Cortex of kidney (tissue), 1 donor: Measurements from ENCODE around the gene RNF167.

Source experiments
- DNase-seq: peaks from one replicate; lab custom pipeline; 2025; lab: John Stamatoyannopoulos, UW

RNF167 gene

GRCh38 chr17:4953451-4953961 is 13.4 kb downstream of the RNF167 start:
- no peak for DNase-seq

- no peak for DNase-seq
Measured at GRCh38 chr17:4955091-4955490, 15.0 kb downstream of the RNF167 start.

GRCh38 chr17:4956493-4957061 is 16.5 kb downstream of the RNF167 start:
- DNase-seq: no peak

GRCh38 chr17:4958102-4958501 is 18.0 kb downstream of the RNF167 start:
- no peak for DNase-seq

DNA sequence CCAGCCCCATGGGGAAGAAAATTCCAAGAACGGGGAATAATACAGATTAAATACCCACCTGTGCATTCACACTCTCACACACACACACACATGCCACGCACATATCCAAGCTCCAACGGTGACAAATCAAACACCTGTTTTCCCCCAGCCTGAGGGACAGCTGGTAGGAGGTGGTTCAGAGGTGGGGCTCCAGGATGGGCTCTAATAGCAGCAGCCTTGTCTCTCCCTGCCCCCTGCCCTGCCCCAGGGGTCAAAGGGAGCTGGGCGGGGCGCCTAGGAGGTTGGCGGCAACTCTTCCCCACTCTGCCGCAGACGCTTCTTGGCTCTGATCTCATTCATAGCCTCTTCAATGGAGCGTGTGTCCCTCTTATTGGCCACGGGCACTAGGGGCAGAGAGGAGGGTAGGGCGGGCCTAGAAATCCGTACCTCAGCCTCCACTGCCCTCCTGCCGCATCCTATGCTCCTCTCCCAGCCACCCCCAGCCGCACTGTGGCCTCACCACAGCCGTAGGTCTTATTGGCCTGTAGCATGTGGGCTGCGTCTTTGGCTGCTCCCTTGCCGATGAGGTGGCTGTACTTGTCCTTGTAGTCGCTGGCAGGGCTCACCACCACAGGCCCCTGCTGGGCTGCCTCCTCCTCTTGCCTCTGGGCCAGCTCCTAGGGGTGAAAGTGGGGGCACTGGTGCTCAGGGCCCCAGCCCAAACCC is 19.3 kb downstream of the RNF167 start:
- DNase-seq: no peak

GRCh38 chr17:4960279-4960922 is 20.3 kb downstream of the RNF167 start:
- DNase-seq: no peak

- DNase-seq: no peak
Measured at GRCh38 chr17:4965311-4965986, 25.4 kb downstream of the RNF167 start.

DNA sequence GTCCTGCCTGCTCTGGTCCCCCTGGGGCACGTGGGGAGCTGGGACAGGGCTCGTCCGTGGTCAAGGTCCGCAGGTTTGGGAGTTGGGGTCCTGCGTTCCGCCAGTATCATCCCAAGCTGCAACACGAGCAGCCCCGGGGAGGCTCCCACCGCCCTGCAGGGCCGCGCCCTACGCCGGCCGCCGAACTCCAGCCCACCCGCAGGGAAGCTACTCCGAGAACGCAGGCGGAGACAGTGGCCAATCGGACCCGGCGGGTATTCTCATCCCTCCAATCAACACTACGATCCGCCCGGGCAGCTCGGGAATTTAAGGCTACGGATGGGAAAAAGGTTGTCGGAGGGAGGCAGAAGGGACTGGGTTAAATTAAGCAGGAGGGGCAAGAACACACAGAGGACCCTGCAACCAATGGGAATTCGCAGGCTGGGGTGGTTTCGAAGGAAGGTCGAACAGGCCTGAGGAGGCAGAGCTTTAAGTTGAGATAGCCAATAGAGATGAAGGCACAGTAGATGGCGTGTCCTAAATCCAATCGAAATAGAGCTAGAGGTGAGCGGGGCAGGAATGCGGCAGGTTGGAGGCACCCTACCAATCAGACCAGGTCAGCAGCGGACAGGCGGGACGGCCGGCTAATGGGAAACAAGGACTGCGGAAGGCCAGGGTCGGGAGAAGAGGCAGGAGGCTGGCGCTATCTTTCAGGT is 26.9 kb downstream of the RNF167 start:
- DNase-seq: peak; percentile 55

DNA sequence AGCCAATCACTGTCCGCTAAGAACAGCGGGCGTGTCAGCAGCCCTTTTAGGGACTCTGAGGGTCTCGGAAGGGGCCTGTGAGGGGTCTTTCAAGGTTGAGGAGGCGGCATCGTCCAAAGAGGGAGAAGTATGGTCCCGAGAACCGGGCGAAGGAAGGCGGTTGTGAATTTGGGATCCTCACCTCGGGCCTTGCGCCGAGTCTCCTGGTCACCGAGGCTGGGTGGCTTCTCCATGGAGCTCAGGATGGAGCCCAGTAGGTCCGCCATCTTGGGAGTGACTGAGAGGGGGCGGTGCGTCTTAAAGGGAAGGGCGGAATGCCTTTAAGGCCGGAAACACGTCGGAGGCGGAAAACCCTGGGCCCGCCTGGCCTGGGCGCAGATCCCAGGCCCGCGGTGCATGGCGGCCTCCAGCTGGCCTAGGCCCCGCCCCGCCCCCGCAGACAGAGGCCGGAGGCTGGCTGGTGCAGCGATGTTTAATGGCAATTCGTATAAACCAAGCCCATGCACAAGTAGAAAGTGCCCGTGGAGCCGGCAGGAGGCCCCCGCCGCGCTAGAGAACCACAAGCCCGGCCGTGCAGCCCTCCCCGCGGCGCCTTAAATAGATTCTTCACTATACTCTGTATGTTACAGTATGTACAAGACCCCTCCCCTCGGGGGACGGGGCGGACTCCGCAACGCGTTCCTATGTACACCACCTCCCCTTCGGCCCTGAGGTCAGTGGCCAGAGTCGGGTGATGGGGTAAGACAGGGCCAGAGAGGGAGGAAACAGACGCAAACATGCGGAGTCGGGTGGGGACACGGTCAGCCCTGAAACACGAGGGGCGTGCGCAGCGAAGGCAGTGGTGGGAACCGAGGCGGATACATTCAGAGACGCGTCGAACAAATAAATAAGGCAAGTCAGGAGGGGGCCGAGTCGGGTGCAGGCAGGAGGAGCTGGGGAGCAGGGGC is 27.7 kb downstream of the RNF167 start, which contains the start of gene SPAG7:
TSS of gene SPAG7 (minus strand) at position 279 of the 947 bp plus-strand sequence. CDS start at position 266, 13 bp downstream.
- DNase-seq: no peak

- no peak for DNase-seq
Measured at GRCh38 chr17:4968486-4969046, 28.5 kb downstream of the RNF167 start.

- DNase-seq: no peak
Measured at GRCh38 chr17:4969047-4969550, 29.0 kb downstream of the RNF167 start.

DNA sequence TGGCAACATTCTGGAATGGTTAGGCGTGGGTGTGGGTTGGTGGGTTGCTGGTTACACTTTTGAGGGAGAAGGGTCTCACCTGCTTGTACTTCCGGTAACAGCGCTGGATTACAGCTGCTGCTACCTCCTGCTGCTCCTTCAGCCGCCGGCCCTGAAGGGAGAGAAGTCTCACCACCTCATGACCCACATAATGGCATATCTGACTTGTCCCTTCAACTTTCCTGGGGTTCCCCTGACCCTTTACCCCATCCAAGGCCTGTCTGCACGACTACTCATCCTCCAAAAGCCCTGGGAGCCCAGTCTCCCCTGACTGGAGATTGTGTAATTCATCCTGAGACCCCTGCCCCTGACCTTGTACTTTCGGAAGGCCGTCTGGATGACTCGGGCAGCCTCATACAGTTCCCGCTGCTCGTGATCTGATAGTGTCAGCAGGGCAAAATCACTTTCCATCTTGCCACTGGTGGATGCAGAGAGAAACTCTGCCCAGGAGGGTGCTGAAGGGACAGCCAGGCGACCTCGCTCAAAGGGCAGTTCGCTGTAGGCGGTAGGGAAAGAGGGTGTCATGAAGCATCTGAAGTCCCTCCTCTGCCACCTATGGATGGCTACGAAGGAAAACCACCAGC is 29.6 kb downstream of the RNF167 start:
- no peak for DNase-seq

DNA sequence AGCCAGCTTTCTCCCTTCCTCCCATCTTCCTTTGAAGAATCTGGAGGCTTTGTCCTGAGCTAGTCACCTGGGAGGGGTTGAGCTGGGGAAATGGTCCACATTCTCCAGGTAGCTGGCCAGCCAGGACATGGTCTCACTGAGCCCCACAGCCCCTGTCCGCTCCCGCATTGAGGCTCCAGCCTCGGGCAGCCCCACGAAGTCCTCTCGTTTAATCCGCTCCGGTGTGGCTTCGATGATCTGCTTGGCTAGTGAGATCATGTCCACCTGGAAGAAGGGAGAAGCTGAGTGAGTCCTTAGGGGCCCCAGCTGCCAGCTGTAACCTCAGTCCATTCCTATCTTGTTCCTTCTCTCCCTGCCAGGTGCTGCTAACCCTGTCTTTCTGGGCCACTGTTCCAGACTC is 30.2 kb downstream of the RNF167 start:
- DNase-seq: no peak

- DNase-seq: no peak
Measured at GRCh38 chr17:4971826-4972225, 31.8 kb downstream of the RNF167 start.

- no peak for DNase-seq
Measured at GRCh38 chr17:4972322-4972721, 32.3 kb downstream of the RNF167 start.

DNA sequence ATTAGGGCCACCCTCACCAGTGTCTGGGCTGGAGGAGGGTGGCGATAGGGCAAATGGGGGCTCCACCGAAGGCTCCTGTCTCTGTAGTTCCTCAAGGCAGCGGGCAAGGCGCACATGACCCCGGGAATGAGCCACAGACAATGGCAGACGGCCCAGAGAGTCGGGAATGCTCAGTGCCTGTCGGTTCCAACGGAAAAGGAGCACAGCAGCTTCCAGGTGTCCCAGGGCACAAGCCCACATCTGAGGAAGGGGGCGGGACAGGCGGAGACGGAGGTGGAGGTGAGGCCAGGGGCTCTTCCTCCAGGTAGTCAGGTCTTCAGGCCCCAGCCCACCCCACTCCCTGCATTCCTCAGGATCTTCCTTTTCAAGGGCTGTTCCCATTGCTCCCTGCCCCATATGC is 32.7 kb downstream of the RNF167 start:
- DNase-seq: no peak

GRCh38 chr17:4973256-4974114 is 33.4 kb downstream of the RNF167 start:
- DNase-seq: no peak

DNA sequence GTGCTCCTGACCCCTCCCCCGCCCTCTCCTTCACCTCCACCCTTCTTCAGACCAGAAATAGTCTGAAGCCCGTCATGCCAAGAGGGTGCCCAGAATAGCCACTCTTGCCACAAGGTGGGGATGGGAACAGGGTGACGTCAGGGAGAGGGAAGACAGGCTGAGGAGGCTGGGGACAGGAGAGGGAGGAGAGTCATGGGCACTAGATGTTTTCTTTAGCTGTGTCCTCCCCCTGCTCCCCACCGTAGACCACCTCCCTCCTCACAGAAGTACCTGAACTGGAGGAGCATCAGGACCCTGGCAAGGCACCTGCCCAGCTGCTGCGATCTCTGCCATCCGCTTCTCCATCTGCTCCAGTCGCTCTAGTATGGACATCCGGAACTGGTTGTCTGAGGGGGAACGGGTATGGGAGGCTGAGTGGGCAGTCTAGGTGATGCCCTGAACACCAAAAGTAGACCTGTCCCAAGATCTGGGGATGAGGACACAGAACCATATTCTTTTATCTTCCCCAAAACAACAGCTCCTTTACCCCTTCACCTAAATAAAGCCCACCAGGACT is 34.1 kb downstream of the RNF167 start:
- DNase-seq: no peak
